NCI-H748 (cell line): Measurements from ENCODE around the gene LUM.

Experiments
- DNase-seq: peaks from one replicate; lab custom pipeline; 2025; ENCODE audit not compliant: unreplicated experiment; lab: John Stamatoyannopoulos, UW

The LUM gene, protein sequence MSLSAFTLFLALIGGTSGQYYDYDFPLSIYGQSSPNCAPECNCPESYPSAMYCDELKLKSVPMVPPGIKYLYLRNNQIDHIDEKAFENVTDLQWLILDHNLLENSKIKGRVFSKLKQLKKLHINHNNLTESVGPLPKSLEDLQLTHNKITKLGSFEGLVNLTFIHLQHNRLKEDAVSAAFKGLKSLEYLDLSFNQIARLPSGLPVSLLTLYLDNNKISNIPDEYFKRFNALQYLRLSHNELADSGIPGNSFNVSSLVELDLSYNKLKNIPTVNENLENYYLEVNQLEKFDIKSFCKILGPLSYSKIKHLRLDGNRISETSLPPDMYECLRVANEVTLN

DNA sequence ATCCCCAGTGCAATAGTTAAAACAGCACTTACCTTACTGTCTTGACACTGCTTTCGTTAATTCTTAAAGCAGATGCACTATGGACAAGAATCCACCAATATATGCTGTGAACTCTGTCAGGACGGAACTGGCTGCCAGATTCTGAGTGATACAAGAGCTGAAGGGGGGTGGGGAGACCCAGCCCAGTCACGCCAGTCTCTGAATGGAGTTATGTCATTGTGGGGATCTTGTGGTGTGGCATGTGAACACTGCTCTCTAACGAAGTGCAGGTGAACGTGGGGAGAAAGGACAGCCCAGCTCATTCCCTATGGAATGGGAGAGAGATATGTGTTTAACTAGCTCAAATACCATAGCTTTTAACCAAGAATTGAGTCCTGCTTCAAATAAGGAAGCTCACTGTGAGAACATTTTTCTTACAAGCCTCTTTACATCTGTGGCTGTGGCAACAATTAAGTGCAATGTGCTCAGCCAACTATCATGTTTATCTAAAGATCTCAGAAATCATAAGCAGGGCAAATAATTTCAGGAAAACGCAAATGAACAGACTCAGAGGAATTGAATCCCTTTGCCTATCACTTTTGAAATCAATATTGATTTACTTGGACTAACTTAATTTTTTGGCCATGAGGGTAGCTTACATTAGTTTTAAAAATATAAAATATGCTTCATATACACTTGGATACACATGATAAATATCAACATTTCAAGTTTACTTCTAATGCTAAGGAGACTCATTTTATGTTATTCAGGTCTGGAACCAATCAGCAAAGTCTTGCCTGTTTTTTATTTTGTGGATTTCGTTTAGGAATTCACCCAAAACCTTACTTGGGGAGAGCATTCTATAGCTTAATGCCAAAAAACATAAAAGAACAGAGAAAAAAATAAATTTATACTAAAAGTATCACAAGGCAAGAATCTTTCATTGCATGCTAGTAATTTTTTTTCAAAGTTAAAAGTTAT lies at the start of gene LUM:
TSS of gene LUM (minus strand) at position 129 of the 960 bp plus-strand sequence. CDS start 2,515 bp downstream, outside the sequence.
- no peak for DNase-seq

DNA sequence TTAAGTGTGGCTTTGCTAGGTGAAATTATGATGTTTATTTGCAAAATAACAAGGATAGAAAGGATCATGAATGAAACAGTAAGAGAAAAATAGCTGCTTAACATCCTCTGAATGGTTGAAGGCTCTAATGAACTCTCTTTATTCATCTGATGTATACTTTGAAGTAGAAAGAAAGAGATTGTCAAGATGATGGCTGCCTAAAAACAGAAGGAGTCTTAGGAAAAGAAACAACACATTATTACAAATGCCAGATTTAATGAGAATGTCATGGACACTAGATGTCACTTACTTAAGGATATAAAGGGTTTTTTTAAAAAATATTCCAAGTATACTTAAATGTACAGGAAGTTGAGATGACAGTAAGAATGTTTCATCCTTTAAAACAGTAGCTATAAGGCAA lies 49.7 kb upstream of the LUM start:
- no peak for DNase-seq

DNA sequence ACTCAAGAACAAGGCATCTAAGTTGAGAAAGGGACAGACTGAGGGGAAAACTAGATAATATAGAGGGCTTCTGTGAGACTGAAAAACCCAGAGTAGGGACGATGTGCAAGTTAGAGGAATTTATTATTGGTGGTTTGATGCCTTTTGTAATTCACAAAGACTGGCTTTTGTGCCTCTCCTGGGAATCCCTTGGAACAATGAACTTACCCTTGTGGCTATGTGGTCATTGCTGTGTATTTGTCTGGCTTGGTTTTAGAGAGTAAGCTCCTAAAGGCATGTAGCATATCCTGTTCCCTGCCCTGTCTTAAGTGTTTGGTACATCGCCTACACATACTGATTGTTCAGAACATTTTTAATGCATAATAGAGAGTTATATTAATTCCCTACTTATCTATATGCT lies 44.7 kb upstream of the LUM start:
- DNase-seq = no peak

DNA sequence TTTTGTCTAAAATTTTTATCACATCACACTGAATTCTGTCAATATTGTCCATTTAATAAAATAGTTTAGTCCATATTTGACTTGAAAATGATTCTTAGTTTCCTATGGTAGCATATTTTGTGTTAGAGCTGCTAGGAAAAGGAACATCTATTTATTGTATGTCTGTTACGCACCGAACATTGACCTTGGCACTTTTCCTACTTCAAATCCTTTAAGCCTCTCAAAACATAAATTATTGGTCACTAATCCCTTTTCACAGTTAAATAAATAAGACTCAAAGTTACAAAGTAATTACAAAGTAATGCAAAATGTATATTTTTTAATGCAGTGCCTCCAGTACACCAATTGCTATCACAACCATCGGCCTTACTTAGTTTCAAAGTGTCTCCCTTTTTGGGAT lies 42.8 kb upstream of the LUM start:
- DNase-seq = no peak

DNA sequence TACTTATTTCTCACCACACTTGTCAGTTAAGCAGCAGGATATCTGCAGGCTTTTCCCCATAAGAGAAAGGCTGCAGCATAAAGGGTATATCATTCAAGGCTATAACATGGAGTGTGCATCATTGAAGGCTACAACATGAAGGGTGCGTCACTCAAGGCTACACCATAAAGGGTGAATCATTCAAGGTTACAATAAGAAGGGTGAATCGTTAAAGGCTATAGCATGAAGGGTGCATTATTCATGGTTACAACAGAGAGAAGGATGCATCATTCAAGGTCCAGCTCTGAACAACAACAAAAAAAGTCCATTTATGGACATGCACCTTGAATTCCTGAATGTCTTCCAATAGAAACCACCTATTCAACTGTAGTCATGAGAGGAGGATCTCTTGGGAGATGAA lies 32.8 kb upstream of the LUM start:
- no peak for DNase-seq

DNA sequence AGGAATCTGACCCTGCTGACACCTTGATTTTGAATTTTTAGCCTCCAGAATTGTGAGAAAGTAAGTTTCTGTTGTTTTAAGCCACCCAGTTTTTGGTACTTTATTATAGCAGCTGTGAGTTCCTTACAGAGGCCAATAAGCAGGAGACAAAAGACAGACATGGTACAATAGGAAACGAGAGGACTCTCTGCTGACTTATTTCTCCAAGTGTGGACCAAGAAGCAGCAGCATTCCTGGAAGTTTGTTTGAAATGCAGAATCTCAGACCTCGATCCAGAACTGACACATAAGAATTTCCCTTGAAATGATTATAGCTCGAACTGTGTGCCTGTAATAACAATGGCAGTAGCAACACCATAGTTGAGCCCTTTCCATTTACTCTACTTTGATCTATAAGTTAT lies 31.9 kb upstream of the LUM start:
- no peak for DNase-seq

DNA sequence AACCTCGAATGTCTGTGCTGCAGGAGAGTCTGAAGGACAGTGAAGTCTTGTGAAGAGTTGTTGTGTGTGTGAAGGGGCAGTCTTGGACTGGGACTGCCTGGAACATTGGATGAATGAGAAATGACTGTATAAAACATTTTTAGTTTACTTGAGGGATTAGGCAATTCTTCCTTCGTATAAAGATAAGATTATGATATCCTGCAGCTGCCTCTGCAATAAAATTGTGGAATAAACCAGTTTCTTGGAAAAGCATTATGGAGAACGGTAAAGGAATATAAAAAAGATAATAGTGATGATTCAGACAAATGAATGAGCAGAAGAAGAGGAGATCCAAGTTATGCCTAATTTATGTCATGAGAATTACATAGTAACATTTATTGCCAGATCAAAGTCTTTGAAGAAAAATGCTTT lies 30.9 kb upstream of the LUM start:
- DNase-seq = no peak

DNA sequence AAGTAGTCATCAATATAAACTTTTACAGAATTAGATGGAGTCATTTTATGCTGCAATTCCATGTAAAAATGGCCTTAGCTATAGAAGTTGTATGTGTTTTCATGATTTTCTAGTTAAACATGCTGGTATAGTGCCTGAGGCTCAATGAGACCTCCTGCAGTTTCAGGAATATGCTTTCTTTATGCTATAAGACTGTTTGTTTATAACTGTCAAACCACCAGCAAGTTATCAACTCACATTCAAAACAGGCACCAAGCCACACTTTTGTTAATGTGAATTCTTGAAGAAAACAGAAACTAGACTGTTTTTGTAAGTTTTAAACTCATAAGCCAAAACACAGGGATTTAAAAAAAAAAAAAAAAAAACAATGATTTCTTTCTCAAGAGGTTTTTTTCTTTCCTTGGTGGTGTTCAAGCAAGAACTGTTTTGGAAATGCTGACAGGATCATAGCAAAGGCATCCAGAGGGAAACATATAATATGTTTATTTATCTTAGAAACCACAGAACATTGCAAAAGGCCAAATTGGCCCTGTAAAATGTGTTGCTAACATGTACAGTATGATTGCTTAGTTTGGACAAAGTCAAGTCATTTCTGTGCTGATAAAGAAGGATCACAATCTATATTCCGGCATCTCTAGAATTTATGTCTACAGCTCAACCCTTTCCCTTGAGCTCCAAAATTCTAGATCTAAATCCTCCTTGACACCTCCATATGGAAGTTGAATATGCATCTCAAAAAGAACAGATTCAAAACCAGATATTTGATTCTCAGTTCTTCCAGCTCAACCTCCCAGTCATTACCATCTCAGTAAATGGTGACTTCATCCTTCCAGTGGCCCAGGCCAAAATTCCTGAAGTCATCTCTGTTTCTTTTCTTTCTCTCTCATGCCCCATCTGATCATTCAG lies 29.0 kb upstream of the LUM start:
- DNase-seq = no peak

DNA sequence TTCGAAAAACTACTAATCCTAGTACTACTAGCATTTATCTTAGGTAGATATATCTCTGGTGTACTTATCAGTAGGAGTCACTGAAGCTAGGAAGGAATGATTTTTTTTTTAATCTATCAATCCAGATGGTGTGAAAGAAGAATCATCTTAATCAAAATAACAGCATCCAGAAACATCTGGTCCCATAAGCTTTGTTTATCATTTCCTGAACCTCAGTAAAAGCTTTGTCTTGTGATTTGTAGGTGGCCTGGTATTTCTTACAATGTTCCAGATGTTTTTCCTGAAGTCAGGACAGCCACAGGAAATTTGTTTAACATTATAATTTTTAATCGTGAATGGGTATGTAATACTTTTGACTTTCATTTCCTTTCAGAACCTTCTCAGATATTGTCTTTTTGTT lies 28.0 kb upstream of the LUM start:
- no peak for DNase-seq

DNA sequence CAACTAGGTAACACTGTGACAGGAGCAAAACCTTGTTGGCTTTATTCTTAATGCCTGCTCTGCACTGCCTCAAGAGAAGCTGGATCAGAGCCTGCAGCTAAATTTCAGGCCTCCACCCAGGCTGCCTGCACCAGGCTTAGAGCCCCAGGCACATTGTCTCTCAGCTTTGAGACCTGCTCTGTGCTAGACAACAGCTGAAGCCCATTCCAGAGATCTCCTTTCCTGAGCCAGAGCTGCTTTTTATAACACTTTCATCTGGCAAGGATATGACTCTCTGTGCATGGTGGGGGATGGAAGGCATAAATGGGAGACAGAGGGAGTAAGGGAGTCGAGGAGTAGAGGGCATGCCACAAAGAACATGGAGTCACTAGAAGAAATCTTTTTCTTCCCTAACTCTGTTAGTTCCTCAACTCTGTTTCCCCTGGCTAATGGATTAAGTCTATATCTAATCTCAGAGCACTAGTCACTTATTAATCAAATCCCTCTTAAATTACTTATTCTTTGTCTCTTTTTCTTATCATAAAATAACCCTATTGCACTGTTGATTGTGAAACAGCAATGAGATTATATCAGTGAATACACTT lies 27.1 kb upstream of the LUM start:
- DNase-seq = no peak

DNA sequence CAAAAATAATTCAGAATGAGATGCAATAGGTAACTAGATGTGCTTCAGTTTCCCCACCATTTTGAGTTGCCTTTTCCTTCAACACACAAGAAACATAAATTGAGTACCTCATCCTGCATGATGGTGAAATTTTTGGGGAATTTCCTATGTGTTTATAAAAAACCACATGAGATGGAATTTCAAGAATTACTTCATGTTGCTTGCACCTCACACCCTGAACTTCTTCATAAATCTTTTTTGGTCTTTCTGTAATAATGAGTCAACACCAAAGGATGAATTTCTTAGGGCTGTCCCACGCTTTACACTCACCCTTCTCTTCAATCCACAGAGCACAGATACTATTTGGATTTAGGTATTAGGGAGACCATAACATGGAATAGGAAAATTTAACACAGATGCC lies 22.6 kb upstream of the LUM start:
- DNase-seq = no peak

DNA sequence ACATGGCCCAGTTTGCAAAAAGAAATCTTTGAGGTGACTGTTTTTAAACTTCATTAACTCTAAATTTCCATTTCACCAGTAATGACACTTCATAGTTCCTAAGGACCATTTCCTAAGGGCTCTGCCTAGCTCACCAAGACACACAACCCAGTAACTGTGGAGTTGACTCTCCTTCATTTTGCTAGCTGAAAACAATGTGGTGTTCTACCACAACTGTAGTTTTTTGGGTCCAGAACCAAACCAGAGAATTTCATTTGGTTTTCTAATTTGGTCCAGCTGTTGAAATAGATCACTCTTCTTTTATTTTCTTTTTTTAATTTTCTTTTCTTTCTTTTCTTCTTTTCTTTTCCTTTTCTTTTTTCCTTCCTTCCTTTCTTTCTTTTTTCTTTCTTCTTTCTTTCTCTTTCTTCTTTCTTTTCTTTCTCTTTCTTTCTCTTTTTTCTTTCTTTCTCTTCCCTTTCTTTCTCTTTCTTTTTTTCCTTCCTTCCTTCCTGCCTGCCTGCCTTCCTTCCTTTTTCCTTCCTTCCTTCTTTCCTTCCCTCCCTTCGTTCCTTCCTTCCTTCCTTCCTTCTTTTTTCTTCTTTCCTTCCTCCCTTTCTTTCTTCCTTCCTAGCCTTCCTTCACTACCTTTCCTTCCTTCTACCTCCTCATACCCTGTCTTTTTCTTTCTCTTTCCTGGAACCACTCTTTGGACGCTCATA lies 18.5 kb upstream of the LUM start:
- DNase-seq = no peak

DNA sequence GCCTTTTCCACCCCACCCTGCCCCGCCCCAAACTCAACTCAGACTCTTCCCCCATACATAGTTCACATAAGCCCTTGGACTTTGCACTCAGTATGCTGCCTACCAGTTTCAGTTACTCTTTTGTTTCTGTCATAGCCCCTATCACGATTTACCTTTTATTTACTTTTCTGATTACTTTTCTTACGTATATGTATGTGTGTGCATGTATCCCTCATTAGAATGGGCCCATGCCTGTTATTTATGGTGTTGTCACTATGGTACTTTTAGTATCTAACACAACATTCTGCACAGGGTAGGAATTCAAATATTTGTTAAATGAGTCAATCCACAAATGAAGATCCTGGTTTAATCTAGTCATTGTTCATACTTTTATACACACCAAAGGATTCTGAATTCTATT lies 16.5 kb upstream of the LUM start:
- no peak for DNase-seq

DNA sequence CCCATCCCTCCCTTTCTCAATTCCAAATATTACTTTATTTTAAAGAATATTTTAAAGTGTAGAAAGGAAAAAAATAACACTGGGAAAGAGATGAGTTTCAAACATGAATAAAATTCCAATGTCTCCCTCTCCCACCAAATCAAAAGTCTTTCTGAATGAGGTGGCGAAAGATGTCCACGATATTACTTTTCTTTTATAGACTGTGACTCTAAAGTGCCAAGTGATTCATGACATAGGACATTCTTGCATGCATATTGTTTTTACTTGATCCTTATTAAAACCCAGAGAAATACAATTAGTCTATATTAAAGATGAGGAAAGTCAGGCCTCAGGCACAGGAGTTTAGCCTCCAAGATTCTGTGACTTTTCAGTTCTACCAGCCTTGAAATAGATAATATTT lies 16.0 kb upstream of the LUM start:
- DNase-seq = no peak

DNA sequence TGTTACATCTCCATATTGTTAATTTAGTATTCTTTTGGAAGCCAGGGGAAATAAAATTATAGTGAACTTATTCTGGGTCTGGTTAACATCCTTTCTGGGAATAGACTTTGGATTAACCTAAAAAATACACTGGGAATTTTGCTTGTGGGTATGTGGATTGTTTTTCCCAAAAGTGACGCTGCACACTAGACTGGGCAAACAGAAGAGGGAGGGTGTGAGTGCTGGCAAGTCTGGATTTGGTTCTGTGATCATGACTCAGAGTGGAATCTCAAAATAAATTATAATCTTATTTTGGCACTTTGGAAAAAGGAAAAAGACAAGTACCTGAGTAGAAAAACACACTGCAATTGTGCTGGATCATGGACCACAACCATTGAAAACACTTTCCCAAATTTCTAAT lies 15.2 kb upstream of the LUM start:
- DNase-seq = no peak

DNA sequence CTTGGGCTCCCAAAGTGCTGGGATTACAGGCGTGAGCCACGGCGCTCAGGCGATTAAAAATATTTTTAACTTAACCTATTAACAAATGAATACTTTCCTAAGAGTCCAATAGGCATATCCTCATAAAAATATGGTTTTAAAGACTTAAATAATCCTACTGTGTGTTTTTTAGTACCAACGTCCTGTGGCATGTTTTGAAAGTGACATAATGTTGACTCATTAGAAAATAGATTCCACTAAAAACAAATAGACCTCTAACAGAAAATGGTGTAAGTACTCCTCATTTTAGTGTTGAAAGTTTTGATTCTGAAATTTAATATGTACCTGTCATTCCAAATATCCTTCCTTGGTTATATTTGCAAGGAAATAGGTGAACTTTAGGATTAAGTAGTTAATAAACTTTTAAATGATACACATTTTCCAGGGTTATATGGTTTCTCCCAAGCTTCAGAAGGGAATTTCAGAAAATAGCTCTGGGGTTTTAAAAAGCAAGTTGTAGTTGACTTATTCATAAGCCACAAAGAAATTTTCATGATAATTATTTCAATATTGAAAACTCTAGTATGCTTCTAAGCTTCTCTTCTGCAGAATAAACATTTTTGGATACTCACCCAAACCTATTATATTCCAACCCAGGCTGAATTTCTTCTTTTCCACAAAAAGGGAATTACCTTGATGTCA lies 12.1 kb upstream of the LUM start:
- DNase-seq = no peak

DNA sequence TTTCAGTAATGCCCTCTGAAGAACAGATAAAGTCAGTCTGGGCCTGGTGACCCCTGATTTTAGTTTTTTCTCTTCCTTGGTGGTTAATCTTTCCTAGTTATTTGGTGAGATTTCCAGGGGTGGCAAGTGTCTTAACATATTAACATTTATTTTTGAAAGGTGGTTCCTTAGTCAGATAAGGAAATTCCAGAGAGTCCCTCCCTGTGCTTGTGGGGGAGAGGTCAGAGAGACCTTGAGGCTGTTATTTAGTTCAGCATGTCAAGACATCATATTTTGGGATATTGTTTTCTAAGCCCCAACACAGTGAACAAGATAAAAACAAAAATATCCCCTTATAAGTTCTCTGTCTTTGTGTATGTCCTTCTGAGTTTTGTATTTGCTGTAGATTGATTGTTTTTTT lies 9.5 kb upstream of the LUM start:
- DNase-seq = no peak

DNA sequence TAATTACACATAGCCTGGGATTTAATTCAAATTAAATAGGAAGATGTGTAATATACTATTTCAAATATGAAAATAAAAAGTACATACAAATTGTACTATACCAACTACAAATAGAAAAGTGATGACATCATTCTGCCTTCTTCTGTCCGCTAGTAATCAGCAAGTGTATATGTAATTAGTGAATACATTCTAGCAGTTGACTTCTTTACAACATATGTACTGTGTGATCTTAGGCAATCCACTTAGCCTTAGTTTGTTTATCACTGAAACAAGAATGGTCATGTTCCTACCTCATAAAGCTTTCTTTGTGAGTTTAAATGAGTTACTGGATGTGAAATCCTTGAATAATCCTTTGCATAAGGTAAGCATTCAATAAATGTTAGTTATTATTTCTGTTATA lies 7.8 kb upstream of the LUM start:
- no peak for DNase-seq

DNA sequence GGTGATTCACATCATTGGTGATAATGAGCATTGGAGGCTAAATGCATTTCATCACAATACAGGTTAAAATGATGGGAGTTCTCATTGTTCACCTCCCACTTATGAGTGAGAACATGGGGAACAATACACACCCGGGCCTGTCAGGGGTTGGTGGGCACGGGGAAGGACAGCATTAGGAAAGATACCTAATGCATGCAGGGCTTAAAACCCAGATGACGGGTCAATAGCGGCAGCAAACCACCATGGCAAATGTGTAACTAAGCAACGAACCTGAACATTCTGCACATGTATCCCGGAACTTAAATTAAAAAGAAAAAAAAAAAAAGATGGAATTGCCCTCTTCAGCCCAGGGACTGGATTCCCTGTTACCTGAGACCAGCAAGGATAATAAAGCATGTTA lies 2.3 kb upstream of the LUM start:
- DNase-seq = no peak
